ENCODE results near the gene HNRNPUL1.
"Not testable (repeated sequence)": the region's sequence is repeated elsewhere in the genome, so short reads cannot be mapped to it uniquely, and the experiment has no call there.

Gene HNRNPUL1

DNA sequence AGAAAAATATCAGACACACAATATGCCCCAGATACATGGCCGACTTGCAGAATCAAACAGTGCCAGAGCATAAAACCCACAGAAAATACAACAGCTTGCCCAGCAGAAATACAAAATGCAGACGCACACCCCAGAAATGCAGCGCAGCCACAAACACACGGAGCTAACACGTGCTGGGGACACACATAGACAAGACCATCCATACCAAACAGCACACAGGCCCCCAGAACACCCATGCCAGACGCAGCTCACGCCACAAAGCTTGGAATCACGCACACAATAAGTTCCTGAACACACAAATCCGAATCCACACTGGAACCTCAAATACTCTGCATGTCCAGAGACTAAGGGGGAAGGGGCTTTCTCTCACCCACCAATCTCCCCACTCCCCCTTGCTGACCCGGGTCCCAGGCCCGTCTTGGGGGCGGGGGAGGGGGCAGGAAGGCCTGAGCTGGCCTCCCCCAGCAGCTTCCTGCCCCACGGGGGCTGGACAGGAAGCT lies 63.0 kb downstream of the HNRNPUL1 start:
- DNase-seq (ENCODE audit: low spot score) = no peak

GRCh38 chr19:41327576-41328156 lies 63.5 kb downstream of the HNRNPUL1 start:
- DNase-seq (ENCODE audit: low spot score) = no peak

GRCh38 chr19:41328157-41328841 lies 64.1 kb downstream of the HNRNPUL1 start:
- no peak for DNase-seq (ENCODE audit: low spot score)

DNA sequence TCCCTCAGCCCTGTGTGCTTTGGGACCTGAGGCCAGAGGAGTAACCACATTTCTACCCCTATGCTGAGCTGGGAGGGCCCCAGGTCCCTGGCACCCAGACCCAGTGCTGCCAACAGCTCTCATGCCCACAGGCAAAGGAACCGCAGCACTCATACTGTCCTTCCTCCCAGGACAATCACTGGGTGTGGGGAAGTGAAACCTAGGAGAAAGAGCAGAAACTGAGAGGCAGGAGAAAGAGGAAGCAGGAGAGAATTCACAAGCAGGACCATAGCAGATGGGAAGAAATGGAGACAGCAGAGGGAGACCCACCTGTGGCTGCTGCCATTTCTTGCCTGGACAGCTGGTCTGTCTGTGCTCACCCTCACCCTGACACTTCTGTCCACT lies 64.7 kb downstream of the HNRNPUL1 start:
- DNase-seq (ENCODE audit: low spot score) = no peak

- no peak for DNase-seq (ENCODE audit: low spot score)
These were observed 66.3 kb downstream of the HNRNPUL1 start for GRCh38 chr19:41330481-41330880.

- DNase-seq (ENCODE audit: low spot score) = no peak
These were observed 66.9 kb downstream of the HNRNPUL1 start for GRCh38 chr19:41330946-41331678.

GRCh38 chr19:41332000-41332399 lies 67.8 kb downstream of the HNRNPUL1 start:
- DNase-seq (ENCODE audit: low spot score) = no peak

DNA sequence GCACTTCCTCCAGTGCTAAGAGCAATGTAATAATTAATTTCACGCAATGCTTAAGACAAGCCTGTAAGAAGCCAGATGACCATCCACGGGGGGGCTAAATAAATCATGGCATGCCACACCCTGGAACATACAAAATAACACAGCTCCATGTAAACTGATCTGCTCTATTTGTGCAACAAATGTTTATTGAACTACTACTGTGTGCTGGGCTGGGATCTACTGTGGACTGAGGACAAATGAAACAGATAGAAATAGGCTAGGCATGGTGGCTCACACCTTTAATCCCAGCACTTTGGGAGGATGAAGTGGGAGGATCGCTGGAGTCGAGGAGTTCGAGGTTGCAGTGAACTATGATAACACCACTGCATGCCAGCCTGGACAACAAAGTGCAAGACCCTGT lies 68.3 kb downstream of the HNRNPUL1 start:
- no peak for DNase-seq (ENCODE audit: low spot score)

DNA sequence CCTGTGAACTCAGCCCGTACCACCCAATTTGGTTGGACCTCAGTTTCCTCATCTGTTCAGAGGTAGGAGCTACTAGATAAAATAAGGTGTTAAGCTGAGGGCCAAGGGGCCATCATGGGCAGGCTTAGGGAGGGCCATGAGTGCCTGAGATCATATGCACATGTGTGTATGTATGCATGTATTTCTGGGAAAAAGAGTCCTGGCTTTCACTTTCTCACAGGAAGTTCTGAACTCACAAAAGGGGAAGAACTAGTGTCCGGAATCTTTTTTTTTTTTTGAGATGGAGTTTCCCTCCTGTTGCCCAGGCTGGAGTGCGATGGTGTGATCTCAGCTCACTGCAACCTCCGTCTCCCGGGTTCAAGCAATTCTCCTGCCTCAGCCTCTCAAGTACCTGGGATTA lies 70.6 kb downstream of the HNRNPUL1 start:
- no peak for DNase-seq (ENCODE audit: low spot score)

GRCh38 chr19:41335467-41335866 lies 71.3 kb downstream of the HNRNPUL1 start:
- no peak for DNase-seq (ENCODE audit: low spot score)

DNA sequence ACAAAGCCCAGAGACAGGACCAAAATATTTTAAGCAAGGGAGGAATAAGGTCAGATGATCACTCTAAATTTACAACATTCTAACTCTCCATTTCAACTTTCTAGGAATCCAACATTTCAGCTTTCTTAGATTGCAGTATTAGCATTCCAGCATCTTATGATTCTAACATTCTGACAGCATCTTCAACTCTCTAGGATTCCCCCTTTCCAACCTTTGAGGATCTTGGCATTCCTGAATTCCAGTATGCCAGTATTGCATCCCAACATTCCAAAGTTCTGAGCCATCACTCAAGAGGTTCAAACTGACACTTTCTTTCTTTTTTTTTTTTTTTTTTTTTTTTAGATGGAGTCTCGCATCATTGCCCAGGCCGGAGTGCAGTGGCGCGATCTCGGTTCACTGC lies 75.8 kb downstream of the HNRNPUL1 start:
- DNase-seq (ENCODE audit: low spot score) = no peak

- no peak for DNase-seq (ENCODE audit: low spot score)
These were observed 77.7 kb downstream of the HNRNPUL1 start for GRCh38 chr19:41341669-41342490.

- no peak for DNase-seq (ENCODE audit: low spot score)
These were observed 80.0 kb downstream of the HNRNPUL1 start for GRCh38 chr19:41344162-41344561.

DNA sequence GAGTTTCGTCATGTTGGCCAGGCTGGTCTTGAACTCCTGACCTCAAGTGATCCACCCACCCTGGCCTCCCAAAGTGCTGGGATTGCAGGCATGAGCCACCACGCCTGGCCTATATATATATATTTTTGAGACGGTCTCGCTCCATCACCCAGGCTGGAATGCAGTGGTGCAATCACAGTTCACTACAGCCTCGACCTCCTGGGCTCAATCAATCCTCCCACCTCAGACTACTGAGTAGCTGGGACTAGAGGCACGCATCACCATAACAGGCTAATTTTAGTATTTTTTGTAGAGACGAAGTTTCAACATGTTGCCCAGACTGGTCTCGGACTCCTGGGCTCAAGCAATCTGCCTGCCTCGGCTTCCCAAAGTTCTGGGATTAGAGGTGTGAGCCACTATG lies 82.7 kb downstream of the HNRNPUL1 start:
- DNase-seq (ENCODE audit: low spot score) = not testable (repeated sequence)

- no peak for DNase-seq (ENCODE audit: low spot score)
These were observed 86.7 kb downstream of the HNRNPUL1 start for GRCh38 chr19:41350735-41351338.

DNA sequence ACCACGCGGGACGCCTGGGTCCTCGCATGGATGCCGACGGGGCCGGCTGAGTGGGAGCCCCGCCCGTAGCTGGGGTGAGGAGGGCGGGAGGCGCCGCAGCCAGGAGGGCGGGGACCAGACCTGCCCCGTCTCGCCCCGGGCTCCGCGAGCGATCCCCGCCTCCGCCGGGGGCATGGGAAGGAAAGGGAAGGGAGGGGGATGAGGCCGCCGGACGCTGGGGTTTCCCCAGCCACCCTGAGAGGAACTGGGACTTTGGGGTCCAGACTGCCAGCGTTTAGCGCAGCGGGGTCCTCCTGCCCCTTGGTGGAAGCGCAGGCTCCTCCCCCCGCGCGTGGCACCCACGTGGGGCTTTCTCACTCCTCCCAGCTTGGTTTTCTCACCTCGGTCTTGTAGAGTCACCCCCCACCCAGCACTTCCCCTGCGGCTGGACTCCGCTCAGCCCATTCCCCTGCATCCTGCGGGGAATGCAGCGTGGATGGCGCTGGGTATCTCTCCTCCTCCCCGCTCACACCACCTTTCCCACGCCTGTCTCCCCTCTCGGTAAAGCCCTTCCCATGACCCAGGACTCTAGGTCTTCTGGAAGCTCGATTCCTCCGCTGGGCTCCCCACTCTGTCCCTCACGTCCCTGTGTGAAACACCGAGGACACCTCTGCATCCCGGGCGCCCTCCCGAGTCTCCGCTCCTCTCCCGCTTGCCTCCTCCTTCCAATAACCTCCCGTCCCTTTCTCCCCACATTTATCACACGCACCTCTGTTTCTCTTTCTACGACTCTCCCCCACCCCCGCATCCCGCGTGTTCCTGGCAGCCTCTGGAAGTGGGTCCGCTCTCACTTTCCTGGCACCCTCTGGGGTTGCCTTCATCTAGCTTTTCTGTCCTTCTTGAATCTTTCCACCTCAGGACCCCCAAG lies 87.4 kb downstream of the HNRNPUL1 start:
- DNase-seq (ENCODE audit: low spot score) = no peak

GRCh38 chr19:41352279-41352608 lies 88.1 kb downstream of the HNRNPUL1 start:
- no peak for DNase-seq (ENCODE audit: low spot score)

DNA sequence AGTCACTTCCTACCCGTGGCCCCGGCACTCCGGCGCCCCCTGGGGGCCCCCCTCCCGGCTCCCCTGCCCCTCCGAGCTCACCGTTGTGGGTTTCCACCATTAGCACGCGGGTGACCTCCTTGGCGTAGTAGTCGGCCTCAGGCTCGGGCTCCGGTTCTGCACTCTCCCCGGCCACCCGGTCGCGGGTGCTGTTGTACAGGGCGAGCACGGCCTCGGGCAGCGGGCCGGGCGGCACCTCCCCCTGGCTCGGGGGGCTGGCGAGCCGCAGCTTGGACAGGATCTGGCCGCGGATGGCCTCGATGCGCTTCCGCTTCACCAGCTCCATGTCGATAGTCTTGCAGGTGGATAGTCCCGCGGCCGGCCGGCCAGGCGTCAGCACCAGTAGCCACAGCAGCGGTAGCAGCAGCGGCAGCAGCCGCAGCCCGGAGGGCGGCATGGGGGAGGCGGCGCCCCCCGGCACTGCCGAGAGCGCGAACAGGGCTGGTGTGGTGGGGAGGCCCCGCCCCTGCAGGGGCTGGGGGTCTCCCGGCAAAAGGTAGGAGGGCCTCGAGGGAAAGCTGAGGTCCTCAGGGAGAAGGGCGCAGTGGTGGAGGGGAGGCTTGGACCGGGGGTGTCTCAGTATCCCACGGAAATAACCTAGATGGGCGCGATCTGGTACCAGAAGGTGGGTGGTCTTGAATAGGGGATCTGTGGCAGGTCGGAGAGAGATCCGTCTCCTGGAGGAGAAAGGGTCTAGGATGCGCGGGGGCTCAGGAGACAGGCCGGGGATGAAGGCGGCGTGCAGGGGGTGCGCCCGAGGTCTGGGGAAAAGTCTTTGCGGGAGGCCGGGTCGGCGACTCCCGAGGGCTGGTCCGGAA lies 88.7 kb downstream of the HNRNPUL1 start:
- DNase-seq (ENCODE audit: low spot score) = peak; percentile 85

DNA sequence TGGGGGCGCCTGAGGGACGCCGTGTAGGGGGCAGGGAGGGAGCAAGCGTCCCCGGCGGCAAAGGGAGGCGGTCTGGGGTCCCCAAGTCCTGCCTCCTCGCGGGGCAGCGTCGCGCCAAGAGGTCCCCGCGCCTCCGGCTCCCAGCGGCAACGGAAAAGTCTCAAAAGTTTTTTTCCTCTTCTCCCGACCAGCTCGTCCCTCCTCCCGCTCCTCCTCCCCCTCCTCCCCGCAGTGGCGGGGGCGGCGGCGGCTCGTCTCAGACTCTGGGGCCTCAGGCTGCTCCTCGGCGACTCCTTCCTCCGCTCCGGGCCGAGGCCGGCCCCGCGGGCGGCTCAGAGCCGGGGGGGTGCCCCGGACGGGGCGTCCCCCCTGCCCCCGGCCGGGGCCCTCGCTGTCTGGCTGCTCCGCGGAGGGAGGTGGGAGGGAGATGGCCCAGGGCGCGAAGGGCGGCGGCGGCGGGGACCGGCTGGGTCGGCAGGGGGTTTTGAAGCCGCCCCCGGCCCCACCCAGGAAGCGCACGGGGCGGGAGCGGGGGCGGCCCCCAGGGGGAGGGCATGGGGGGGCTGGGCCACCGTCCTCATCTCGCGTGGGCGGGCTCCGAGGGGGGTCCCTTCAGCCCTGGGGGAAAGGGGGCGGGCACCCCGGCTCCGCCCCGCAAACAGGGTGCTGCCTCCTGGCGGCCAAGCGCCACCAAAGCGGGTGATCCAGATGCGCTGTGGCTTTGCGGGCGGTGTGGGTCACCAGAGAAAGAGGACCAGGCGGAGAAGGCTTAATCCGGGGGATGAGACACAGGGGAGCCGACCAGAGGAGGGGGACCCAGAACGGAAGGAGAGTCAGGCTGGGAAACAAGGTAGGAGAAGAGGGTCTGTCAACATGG lies 89.5 kb downstream of the HNRNPUL1 start, which contains the start of gene TGFB1:
TGFB1 (minus strand) TSS at position 457 of the 877 bp plus-strand sequence. CDS start 878 bp downstream, outside the sequence.
- peak; percentile 98 for DNase-seq (ENCODE audit: low spot score)
